Smooth muscle cell (in vitro differentiated cells): ENCODE data around the gene RAB35. TPM values are rescaled to one million over a fixed set of nuclear protein-coding genes. Genes with fewer than 3 reads are reported as not detected.

Source experiments
- DNase-seq: peaks from one replicate; lab custom pipeline; 2025; ENCODE audit not compliant: unreplicated experiment; lab: John Stamatoyannopoulos, UW
- H2AFZ ChIP-seq: fragments of 200-600 bp; sonication (generic); 2 replicates; pipeline ENCODE4 v1.6.0; 2016; ENCODE audit warnings: antibody characterized with exemption, low read depth, mild to moderate bottlenecking
- H3F3A ChIP-seq: fragments of 200-600 bp; sonication (generic); 2 replicates; pipeline ENCODE4 v1.6.0; 2017; ENCODE audit warnings: antibody characterized with exemption, low read depth
- H3K27ac ChIP-seq: fragments of 200-600 bp; sonication (generic); 2 replicates; pipeline ENCODE4 v1.5.1; 2016; ENCODE audit warnings: low read depth, mild to moderate bottlenecking
- H3K27me3 ChIP-seq: fragments of 200-600 bp; sonication (generic); 2 replicates; pipeline ENCODE4 v1.6.1; 2016; ENCODE audit warnings: low read depth, mild to moderate bottlenecking
- H3K36me3 ChIP-seq: fragments of 200-600 bp; sonication (generic); 2 replicates; pipeline ENCODE4 v1.5.1; 2016; ENCODE audit warnings: low read depth
- H3K4me1 ChIP-seq: fragments of 200-600 bp; sonication (generic); 2 replicates; pipeline ENCODE4 v1.5.1; 2016; ENCODE audit warnings: low read depth
- H3K4me2 ChIP-seq: fragments of 200-600 bp; sonication (generic); 2 replicates; pipeline ENCODE4 v1.6.0; 2016; ENCODE audit warnings: mild to moderate bottlenecking
- H3K4me3 ChIP-seq: fragments of 200-600 bp; sonication (generic); 2 replicates; pipeline ENCODE4 v1.5.1; 2016; ENCODE audit warnings: mild to moderate bottlenecking
- H3K79me2 ChIP-seq: fragments of 200-600 bp; sonication (generic); 2 replicates; pipeline ENCODE4 v1.6.0; 2016; ENCODE audit warnings: low read depth, mild to moderate bottlenecking
- H3K9ac ChIP-seq: fragments of 200-600 bp; sonication (generic); 2 replicates; pipeline ENCODE4 v1.6.0; 2016; ENCODE audit warnings: low read depth
- H3K9me3 ChIP-seq: fragments of 200-600 bp; sonication (generic); replicated peaks from 2 replicates; pipeline ENCODE4 v1.5.1; 2016; ENCODE audit warnings: low read depth
- H4K20me1 ChIP-seq: fragments of 200-600 bp; sonication (generic); 2 replicates; pipeline ENCODE4 v1.6.0; 2016; ENCODE audit warnings: low read depth
- CTCF ChIP-seq: fragments of 200-600 bp; sonication (generic); IDR thresholded peaks from 2 replicates; pipeline ENCODE4 v1.5.1; 2017; ENCODE audit warnings: borderline replicate concordance, mild to moderate bottlenecking, antibody characterized with exemption; ENCODE audit not compliant: insufficient read depth, poor library complexity, severe bottlenecking
- WGBS: methylation state at CpG from one replicate; pipeline ENCODE4 v1.1.7; 2016; ENCODE audit warnings: low lambda C conversion rate; 5-methylcytosine and 5-hydroxymethylcytosine counted together
- polyA plus RNA-seq: library from polyadenylated mRNA; unstranded; fragments of >200 nt; fragmentation: Nextera tagmentation; extraction: Ambion mirVana; gene quantifications from 2 replicates; pipeline ENCODE4 v1.2.1, GENCODE V29; 2016
- total RNA-seq: library from RNA; depleted of rRNA; stranded (reverse); fragments of >200 nt; gene quantifications from 2 replicates; pipeline ENCODE4 v1.2.3, GENCODE V29; 2014

RAB35 gene
- total and polyA plus RNA-seq, 2 experiments from 2014 or later = 19.1 to 19.3 TPM

- H3K27ac ChIP-seq = no peak overlapping the region
- no peak for DNase-seq
- no peaks in the 10 kb centered on the region for H3K79me2 ChIP-seq
- H4K20me1 ChIP-seq = no peaks in the 10 kb centered on the region
- H3K4me1 ChIP-seq = no peaks in the 10 kb centered on the region
- no peaks in the 10 kb centered on the region for H3K9me3 ChIP-seq
- no peak for TF ChIP-seq CTCF
- H3K27me3 ChIP-seq = no peaks in the 10 kb centered on the region
- no peak overlapping the region for H3K4me3 ChIP-seq
- no peak overlapping the region for H3K4me2 ChIP-seq
- no peaks in the 10 kb centered on the region for H3F3A ChIP-seq
- H3K36me3 ChIP-seq = no peaks in the 10 kb centered on the region
- no peak overlapping the region for H3K9ac ChIP-seq
- H2AFZ ChIP-seq = no peak overlapping the region
- WGBS = 92% methylated on average over 3 of the region's 3 CpGs
These were observed 48.7 kb downstream of the RAB35 start for GRCh38 chr12:120067901-120068300.

- Histone ChIP-seq H3K27me3 (no peaks in the 10 kb centered on the region), H3K27ac (no peak overlapping the region), H3K9ac (no peak overlapping the region), H3K79me2 (no peaks in the 10 kb centered on the region), H4K20me1 (no peaks in the 10 kb centered on the region), H3K9me3 (no peaks in the 10 kb centered on the region), H3F3A (no peaks in the 10 kb centered on the region), H3K36me3 (no peaks in the 10 kb centered on the region), H3K4me3 (no peak overlapping the region), H3K4me2 (no peak overlapping the region), H2AFZ (no peak overlapping the region), H3K4me1 (no peaks in the 10 kb centered on the region)
- no peak for TF ChIP-seq CTCF
- no peak for DNase-seq
- WGBS = 91% methylated on average over 3 of the region's 3 CpGs
These were observed 49.3 kb downstream of the RAB35 start for GRCh38 chr12:120067084-120067869.

GRCh38 chr12:120066341-120066740 lies 50.2 kb downstream of the RAB35 start:
- no peaks in the 10 kb centered on the region for H3K79me2 ChIP-seq
- no peak for TF ChIP-seq CTCF
- no peaks in the 10 kb centered on the region for H3K36me3 ChIP-seq
- H2AFZ ChIP-seq = no peak overlapping the region
- 47% methylated on average over 2 of the region's 2 CpGs for WGBS
- no peak overlapping the region for H3K4me3 ChIP-seq
- no peak overlapping the region for H3K4me2 ChIP-seq
- DNase-seq = no peak
- no peak overlapping the region for H3K27ac ChIP-seq
- no peaks in the 10 kb centered on the region for H4K20me1 ChIP-seq
- no peaks in the 10 kb centered on the region for H3K27me3 ChIP-seq
- H3K9me3 ChIP-seq = no peaks in the 10 kb centered on the region
- H3F3A ChIP-seq = no peaks in the 10 kb centered on the region
- H3K9ac ChIP-seq = no peak overlapping the region
- no peaks in the 10 kb centered on the region for H3K4me1 ChIP-seq

GRCh38 chr12:120065472-120065871 lies 51.1 kb downstream of the RAB35 start:
- H3K27me3 ChIP-seq = no peaks in the 10 kb centered on the region
- H3F3A ChIP-seq = no peaks in the 10 kb centered on the region
- H3K9me3 ChIP-seq = no peaks in the 10 kb centered on the region
- H2AFZ ChIP-seq = no peak overlapping the region
- H4K20me1 ChIP-seq = no peaks in the 10 kb centered on the region
- H3K27ac ChIP-seq = no peak overlapping the region
- H3K36me3 ChIP-seq = no peaks in the 10 kb centered on the region
- no peaks in the 10 kb centered on the region for H3K79me2 ChIP-seq
- TF ChIP-seq CTCF = no peak
- H3K4me3 ChIP-seq = no peak overlapping the region
- 95% methylated on average over 1 of the region's 1 CpG for WGBS
- DNase-seq = no peak
- H3K9ac ChIP-seq = no peak overlapping the region
- H3K4me1 ChIP-seq = no peaks in the 10 kb centered on the region
- H3K4me2 ChIP-seq = no peak overlapping the region
